ENCODE results near the gene PLCXD1.

GRCh38 chrX:252244-252956 is 28.8 kb upstream of the PLCXD1 start:
- TF ChIP-seq CTCF (IDR thresholded peaks at IDR 0.05) = no peak
- TF ChIP-seq EZH2phosphoT487 (IDR thresholded peaks at IDR 0.05) = no peak

Measured in neural progenitor cell (in vitro differentiated cells).